Stimulated activated CD8-positive, alpha-beta memory T cell treated with anti-CD3 and anti-CD28 coated beads, Interleukin-2, amount 100 ng/mL, for 1 hour (primary cell): Measurements from ENCODE around the gene STH.
A peak's percentile ranks its signal among the peaks of the same experiment; 100 is the strongest.

Experiments used
- DNase-seq, 2 donors: peaks; one replicate each; pipeline ENCODE4 v3.0.0-alpha.2; 2020; ENCODE audit warnings: low read depth in 2 of 2

STH gene

DNA sequence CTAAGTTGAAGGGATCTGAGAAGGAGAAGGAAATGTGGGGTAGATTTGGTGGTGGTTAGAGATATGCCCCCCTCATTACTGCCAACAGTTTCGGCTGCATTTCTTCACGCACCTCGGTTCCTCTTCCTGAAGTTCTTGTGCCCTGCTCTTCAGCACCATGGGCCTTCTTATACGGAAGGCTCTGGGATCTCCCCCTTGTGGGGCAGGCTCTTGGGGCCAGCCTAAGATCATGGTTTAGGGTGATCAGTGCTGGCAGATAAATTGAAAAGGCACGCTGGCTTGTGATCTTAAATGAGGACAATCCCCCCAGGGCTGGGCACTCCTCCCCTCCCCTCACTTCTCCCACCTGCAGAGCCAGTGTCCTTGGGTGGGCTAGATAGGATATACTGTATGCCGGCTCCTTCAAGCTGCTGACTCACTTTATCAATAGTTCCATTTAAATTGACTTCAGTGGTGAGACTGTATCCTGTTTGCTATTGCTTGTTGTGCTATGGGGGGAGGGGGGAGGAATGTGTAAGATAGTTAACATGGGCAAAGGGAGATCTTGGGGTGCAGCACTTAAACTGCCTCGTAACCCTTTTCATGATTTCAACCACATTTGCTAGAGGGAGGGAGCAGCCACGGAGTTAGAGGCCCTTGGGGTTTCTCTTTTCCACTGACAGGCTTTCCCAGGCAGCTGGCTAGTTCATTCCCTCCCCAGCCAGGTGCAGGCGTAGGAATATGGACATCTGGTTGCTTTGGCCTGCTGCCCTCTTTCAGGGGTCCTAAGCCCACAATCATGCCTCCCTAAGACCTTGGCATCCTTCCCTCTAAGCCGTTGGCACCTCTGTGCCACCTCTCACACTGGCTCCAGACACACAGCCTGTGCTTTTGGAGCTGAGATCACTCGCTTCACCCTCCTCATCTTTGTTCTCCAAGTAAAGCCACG, 28.3 kb downstream of the STH start:
- DNase-seq, result no peak

DNA sequence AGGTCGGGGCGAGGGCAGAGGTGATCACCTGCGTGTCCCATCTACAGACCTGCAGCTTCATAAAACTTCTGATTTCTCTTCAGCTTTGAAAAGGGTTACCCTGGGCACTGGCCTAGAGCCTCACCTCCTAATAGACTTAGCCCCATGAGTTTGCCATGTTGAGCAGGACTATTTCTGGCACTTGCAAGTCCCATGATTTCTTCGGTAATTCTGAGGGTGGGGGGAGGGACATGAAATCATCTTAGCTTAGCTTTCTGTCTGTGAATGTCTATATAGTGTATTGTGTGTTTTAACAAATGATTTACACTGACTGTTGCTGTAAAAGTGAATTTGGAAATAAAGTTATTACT, 28.9 kb downstream of the STH start:
- no peak for DNase-seq

DNA sequence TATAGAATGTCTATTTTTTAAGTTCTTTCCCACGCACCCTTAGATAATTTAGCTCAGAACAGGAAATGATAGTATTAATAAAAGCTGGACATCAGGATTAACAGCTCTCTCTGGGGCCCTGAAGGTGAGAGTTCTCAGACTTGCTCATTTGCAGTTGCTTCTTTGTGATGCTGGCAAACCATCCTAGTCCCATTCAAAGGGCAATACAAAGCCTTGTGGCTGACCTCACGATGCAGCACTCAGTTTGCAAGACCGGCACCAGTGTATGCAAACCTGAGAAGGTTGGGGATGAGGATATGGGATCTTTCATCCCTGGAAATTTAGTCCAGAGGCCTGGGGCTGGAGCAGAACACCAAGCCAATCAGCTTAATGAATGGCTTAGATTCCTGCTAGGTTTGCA, 29.3 kb downstream of the STH start:
- DNase-seq, result no peak

DNA sequence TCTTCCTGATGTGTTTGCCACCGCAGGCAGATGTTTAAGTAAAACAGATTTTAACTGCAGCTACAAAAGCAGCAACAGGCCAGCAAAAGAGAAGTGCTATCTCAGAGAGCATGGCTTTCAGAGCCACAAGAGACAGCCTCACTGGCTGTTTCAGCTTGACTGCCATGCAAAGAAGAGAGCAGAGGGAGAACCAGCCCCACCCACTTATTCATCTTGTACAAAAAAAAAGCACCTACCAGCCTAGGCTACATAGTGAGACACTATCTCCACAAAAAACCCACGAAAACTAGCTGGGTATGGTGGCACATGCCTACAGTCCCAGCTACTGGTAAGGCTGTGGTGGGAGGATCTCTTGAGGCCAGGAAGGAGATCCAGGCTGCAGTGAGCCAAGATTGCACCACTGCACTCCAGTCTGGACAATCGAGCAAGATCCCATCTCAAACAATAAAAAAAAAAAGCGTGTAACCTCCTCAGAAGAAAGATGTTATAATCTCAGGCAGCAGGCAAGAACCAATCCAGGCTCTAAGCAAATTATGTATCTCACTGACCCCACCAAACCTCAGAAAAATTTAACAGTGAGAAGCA, 30.0 kb downstream of the STH start:
- DNase-seq, result no peak

DNA sequence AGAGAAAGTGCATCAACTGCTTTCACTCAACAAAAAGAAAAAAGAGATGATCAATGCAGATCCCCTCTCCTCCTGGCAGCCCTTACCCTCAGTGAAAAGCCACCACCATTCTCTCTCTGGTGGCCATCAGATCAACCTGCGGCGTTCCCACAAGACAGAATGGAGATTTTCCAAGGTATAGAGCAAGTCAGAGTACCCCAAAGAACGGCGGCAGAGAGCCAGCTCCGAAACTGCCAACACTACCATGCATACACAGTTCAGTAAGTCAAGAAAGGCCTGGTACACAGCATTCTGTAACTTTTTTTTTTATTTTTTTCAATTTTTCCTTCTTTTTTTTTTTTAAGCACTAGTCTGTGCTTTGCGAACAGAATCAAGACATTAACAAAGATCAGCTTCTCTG, 30.6 kb downstream of the STH start:
- no peak for DNase-seq

DNA sequence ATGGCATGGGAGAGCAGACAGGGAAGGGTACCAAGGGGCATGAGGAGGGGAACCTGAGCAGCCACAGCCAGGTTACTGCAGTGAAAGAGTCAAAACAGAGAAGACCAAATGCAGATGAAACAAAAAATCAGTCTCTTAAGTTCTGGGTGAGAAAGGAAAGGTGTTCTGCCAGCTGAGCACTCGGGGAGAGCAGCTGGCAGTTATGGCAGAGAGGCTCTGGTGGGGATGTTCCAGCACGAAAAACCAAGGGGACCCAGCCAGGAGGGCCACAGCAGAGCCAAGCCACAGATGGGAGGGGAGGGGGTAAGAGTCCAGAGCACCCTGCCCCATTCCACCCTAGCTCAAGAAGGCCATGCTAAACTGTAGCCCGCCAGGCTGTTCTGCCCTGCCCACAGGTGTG, 31.7 kb downstream of the STH start:
- no peak for DNase-seq

DNA sequence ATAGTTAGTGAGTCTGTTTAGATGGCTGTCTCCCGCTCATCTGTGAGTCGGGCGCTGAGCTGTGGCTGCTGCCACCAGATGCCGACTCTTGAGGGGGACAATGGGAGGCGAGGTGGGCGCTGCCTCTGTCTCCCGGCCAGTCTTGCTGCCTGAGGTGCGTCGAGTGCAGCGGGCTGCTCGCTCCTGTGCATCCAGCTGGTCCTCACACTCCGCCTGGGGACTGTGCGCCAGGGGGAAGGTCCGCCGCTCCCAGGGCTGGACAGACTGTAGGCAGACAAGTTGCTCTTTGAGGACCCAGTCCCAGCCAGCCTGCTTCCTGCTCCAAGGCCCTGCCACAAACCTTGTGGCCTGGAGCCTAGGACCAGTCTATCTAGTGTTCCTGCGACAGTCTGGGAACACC, 32.4 kb downstream of the STH start:
- no peak for DNase-seq

DNA sequence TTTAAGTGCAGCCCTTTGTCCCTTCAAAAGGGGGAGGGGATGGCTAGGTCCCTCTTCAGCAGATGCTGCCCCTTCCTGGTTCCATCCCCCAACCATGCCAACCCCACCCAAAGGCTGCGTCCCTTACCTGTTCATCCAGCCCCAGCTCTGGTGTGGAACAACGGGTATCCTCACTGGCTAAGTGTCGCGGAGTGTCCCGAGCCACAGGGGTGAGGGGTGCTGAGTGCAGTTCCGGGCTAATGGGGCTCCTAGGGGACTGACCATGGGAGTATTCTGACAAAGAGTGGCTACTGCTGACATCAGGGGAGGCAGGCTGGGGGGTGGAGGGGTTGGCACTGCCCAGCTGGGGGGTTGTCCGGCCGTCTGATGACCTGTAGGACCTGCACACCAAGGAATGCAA, 32.9 kb downstream of the STH start:
- no peak for DNase-seq

DNA sequence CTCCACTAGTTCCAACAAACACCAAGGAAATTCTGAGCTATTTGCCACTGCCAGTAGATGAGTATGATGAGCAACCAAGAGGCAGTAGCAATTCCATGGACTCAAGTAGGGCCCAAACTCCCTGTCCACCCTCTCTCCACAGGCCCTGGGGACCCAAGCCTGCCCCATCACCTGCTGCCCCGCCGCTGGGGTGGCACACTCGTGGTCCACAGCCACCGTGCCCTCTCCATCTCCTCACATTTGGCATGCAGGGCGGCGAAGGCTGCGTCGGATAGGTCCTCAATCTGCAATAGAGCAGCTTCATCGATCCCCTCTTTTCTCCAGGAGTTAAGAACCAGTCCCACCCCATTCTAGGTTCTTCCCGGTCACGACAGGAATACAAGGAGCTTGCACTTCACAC, 33.9 kb downstream of the STH start:
- no peak for DNase-seq

DNA sequence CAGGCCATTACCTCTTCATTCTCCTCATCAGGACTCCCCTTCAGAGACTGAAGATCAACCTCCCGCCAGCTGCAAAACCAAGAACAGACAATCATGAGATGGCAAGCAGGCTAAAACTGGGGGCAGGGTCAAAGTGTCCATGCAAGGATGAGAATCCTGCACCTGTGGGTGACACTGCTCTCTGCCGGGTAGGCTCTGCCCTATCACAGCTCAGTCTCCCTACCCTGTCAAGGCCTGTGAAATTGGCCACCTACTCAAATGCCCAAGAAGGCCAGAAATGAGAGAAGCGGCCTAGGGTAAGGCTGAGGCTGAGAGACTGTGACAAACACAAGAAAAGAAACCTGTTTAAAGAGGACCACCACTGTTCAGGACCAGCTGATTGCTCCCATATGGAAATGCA, 34.3 kb downstream of the STH start:
- DNase-seq, result no peak

DNA sequence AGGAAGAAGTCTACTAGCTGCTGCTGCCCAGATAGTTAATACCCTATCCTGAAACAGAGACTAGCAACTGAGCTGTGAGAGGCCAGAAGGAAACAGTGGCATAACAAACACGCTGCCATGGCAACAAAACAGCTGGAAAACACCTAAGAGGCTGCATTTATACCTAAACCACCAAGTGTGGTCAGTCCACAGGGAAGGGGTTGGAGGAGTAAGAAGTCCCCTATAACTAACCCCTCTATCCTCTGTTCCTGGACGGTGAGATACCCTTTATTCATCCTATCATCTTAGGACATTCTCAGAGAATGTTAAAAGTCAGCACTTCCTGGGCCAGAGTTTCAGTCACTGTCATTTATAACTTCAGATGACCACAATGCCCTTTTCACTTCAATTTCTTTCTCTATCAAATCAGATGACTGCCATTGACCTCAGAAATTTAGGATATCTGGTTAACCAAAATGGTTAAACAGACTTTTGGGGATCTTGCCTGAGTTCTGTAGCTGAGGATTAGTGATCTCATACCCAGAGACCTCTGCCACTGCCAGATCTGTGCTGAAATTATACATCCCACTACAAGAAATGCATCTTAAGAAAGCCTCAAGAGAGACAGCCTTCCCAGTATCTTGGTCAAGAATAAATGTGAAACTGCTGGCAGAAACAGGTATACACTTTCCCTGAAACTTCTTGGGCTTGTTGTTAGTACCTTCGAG, 36.2 kb downstream of the STH start:
- DNase-seq, result no peak

DNA sequence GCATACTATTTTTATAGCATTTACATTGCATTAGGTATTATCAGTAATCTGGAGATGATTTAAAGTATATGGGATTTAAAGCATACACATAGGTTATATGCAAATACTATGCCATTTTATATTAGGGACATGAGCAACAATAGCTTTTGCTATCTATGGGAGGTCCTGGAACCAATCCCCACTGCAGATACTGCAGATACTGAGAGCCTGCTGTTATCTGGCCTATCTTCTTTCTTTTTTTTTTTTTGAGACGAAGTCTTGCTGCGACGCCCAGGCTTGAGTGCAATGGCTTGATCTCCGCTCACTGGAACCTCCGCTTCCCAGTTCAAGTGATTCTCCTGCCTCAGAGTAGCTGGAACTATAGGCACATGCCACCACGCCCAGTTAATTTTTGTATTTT, 37.4 kb downstream of the STH start:
- no peak for DNase-seq

DNA sequence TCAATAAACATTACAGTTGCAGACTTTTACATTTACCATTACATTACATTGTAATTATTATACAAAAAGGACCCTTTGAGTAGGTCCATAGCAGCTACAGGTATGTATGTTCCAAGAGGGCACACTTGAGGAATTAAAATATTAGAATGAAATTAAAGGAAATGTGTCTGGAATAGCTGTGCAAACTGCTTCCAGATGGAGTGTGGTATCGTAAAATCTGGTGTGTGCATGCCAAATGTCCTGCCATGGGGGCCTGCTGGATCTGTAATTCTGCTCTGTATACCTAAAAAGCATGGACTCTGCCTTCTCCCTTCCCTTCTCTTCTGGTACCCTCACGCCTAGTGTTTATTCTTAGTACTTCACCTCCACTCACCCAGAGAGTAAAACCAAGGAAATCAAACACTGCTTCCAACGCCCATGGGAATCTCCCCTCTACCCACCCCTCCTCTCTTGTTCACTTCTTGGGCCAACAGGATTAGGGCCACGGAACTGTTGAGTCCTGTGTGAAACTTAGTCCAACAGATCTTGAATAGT, 38.7 kb downstream of the STH start:
- no peak for DNase-seq

DNA sequence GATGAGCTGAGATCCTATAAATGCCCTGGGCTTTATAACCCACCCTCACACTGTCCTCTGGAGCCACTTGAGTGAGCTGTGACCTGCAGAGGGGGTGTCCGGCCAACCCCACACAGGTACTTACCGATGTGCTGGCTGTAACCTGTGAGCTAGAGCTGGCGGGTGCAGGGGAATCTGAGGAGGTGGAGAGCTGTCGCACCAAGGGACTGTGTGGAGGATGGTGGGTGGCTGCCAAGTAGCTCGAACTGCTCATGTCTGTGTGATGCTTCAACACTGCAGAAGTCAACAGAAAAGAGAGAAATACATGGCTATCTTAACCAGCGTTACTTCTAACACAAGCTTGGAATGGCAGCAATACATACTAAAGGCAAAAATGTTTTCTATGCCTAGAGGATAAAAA, 39.4 kb downstream of the STH start:
- DNase-seq, result no peak

DNA sequence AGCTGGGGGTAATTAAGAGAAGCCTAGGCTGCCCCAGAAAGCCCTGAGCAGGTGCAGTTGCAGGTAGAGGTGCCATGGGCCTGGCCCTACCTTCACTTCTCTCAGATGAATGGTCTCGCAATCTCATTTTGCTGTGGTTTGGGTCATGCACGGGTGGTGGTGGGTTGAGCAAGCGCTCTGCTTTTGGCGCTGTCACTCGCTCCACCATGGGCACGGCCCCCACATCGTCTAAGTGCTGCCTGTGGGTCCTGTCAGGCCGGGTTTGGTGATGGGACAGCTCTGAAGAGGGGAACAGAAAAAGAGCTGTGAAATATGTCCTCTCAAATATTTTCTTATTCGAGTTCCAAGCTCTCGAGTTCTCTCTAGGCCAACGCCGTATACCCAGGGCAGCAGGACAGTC, 39.9 kb downstream of the STH start:
- DNase-seq, result no peak

DNA sequence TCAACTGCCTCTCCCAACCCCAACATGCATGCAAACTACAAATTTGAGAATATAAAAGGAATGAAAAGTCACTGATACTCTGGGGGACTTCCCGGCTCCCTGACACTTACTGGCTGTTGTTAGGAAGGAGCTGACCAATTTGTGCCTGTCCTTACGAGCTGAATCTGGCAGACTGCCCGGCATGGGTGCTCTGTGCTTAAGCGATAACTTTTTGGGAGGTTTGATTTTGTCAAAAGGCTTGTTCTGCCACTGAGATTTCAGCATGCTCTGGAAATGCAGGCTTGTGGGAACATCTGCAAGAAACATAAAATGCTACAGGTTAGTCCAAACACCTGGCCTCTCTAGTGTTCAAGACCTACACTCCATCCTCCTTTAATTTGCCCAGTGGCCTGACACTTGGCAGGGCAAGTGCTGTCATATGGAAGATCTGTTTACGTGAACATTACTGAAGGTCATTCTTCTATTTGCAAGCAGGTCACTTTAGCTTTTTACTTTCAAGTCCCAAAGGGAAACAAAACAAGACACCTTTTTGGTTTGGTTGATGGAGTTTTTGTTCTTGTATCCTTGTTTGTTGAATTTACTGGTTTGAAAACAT, 40.6 kb downstream of the STH start:
- DNase-seq, result no peak

DNA sequence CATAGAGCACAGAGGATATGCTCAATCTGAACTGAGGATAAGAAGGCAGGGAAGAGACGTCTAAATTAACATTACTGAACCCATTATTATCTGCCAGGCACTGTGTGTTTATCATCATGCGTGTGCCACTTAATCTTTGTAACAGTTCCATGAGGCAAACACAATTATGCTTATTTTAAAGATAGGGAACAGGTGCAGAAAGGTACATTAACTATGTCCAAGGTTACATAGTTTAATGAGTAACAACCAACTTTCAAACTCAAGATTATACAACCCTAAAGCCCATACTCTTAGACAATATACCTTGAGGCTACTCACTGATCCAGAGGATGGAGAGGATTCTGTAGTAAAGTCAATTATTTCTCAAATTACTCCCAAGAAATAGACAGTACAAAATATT, 43.2 kb downstream of the STH start:
- no peak for DNase-seq

DNA sequence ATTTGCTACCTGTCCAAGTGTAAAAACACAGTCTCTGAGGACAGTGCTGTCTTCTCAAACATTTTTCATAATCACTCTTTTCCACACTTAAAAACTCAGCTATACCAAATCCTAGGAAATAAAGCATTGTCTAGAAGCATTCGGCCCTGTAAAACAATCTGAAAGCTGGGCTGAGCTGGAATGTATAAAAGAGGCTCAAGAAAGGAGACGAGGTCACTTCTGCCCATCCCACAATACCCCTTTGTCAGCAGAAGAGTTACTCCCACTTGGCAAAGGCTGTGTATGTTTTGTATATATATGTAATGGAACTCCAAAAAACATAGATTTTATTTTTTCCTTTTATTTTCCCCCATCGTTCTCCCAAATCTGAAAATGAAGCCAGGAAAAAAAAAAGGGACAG, 43.9 kb downstream of the STH start:
- DNase-seq, result no peak

DNA sequence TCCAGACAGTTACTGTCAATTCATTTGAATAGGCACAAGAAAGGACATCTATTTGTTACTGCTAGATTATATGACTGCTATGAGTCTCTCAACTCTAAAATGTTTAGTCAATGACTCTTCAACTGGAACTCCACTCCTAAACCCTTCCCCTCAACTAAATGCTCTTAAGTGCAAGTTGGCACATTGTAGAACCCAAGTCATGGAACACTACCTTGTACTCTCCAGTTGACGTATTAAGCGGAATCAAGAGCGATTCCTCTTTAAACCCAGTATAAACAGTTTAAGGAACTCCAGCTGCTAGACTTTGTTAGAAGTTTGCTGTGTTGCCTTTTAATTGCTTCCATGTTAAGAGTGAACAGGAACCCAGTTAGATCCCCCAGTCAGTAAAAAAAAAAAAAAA, 44.6 kb downstream of the STH start:
- DNase-seq, result no peak

DNA sequence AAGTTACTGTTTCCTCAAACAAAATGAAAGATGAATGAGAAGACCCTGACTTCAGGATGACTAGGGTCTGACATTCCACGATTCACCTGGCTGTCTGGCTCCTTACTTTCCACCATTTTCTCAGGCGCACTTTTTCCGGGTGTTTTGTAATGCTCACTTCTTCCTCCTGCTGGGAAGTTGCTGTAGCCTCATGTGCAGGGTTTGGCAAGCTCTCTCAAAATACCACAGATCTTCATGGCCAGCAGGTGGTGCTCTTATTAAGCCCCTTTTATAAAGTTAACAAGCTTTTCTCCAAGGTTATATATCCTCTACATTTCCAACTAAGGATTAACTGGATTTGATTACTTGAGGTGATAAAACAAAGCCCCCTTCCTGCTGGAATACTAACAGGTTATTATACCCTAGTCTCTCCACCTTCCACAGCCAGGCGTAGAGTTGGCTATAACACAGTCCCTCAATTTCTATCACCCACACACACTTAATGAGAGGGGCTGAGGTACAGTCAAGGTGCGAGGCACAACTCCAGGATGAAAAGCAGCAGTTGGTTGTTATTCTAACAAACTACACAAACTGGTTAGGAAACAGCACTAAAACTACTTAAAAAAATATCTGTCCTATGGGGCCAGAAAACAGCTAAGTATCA, 45.4 kb downstream of the STH start:
- DNase-seq, result peak in 1 of 2 donors; percentile 18

DNA sequence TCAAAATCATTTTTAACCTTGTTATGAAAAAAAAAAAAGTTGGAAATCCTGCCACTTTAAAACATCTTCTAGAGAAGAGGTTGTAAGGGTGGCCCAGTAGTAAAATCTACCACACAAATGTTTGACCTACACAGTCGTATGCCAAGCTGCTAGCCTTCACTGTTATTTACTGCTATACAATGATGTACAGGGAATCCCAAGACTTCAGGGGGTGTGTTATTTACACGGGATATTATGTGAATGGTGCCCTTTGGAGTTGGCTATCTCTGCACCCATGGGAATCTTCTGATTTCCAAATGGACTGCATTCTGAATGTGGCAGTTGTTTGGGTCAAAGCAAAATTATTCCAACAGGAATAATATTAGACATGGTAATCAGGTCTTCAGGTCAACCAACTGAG, 45.9 kb downstream of the STH start:
- DNase-seq, result no peak

DNA sequence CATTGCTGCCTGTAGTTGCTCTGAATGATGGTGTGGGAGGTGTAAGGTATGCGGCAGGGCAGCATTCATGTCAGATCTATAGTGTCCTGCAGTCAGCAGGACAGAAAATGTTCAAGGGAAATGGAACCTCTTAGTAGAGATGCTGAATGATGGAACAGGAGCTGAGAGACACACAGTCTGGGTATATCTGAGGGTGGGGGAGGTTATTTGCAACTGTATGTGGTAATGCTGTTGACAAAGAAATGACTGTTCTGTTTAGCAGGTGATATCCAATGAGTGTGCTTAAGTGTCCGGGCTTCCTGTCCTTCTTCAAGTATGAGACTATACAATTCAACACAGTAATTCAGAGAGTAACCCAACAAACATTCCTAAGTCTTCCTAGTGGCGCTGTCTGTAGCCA, 46.6 kb downstream of the STH start:
- DNase-seq, result no peak
